ENCODE measurements around the gene PRXL2B.

PRXL2B gene

GRCh38 chr1:2591581-2592261 is 5.1 kb downstream of the PRXL2B start:
- TF ChIP-seq, protein P1, sequence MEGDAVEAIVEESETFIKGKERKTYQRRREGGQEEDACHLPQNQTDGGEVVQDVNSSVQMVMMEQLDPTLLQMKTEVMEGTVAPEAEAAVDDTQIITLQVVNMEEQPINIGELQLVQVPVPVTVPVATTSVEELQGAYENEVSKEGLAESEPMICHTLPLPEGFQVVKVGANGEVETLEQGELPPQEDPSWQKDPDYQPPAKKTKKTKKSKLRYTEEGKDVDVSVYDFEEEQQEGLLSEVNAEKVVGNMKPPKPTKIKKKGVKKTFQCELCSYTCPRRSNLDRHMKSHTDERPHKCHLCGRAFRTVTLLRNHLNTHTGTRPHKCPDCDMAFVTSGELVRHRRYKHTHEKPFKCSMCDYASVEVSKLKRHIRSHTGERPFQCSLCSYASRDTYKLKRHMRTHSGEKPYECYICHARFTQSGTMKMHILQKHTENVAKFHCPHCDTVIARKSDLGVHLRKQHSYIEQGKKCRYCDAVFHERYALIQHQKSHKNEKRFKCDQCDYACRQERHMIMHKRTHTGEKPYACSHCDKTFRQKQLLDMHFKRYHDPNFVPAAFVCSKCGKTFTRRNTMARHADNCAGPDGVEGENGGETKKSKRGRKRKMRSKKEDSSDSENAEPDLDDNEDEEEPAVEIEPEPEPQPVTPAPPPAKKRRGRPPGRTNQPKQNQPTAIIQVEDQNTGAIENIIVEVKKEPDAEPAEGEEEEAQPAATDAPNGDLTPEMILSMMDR (IDR thresholded peaks at IDR 0.05; ENCODE audit: extremely low read depth, missing control alignments): no peak
- DNase-seq (ENCODE audit: low spot score): no peak

GRCh38 chr1:2592672-2593071 is 6.1 kb downstream of the PRXL2B start:
- no peak for DNase-seq (ENCODE audit: low spot score)
- TF ChIP-seq, protein P1 (IDR thresholded peaks at IDR 0.05; ENCODE audit: extremely low read depth, missing control alignments): no peak

DNA sequence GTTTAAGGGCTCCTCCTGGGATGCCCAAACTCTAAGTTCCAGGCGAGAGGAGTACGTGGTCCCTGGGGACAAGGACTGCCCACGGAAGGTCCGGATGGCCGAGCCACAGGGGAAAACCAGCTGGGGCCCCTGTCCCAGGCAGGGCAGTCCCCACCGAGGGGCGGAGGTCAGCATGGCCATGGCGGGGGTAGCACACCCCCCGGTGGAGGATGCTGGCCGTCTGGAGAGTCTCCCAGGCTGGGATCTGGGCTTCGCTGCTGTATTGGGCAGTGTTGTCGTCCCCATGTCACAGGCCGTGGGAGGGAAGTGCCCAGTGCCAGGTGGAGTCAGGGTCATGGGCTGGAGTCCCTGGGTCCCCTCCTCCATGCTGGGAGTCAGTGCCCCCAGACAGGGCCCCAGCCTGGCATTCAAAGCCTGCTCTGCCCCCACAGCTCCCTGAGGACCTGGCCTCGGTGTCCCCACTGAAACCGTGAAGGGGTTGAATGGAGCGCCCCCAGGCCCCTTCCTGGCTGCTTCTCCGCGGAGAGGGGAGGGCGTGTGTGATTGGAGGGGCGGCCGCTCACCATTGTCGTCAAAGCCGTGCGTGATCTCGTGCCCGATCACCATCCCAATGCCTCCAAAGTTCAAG is 6.8 kb downstream of the PRXL2B start:
- no peak for DNase-seq (ENCODE audit: low spot score)
- TF ChIP-seq, protein P1 (IDR thresholded peaks at IDR 0.05; ENCODE audit: extremely low read depth, missing control alignments): no peak

DNA sequence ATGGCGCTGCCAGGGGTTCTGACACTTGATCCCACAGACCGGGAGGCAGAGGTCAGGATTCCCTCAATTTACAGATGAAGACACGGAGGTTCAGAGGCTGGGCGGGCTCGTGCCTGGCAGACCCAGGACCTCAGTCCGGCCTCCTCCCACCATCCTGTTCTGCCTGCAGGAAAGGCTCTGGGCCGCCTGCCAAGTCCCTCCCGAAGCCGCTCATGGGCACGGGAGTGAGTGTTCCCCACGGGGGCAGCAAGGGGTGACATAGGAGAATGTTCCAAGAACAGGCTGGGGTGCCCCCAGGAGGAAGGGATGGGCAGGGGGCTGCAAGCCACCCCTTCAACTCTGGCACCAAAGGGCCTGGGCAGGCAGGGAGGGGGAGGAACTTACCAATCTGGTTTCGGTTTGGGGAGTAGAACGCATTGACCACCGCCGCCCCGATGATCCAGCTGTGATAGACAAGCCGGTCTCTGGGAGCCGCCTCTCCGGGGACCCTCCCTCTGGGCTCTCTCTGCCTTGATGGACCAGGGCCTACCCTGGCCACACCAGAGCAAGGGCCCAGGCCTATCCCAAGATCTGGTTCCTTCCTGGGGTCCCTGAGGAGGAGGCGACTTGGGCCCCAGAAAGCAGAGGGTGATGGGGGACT is 7.5 kb downstream of the PRXL2B start:
- TF ChIP-seq, protein P1 (IDR thresholded peaks at IDR 0.05; ENCODE audit: extremely low read depth, missing control alignments): no peak
- no peak for DNase-seq (ENCODE audit: low spot score)

- DNase-seq (ENCODE audit: low spot score): no peak
These were observed 8.1 kb downstream of the PRXL2B start for GRCh38 chr1:2594641-2595131.

DNA sequence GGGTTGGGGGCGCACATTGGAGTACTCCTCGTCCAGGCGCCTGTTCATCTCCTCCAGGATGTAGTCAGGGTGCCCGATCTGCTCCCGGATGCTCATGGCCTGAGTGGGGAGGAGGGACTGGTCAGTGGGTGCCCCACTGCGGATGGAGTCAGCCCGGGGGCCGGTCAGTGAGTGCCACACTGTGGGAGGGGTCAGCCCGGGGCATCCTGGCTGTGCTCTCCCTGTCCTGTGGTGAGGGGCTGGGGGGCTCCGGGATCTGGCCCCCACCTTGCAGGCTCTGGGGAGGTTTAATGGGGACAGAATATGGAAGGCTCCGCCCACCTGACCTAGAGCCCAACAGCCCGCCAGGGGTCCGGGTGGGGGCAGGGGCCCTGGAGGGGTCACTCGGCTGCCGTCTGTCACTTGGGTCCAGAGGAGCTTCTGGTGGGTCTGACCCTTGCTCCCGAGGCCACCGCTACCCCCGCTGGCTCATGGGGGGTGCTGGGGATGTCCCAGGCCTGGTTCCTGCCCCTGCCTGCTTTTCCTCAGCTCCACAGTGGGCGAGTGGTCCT is 8.8 kb downstream of the PRXL2B start:
- TF ChIP-seq, protein P1 (IDR thresholded peaks at IDR 0.05; ENCODE audit: extremely low read depth, missing control alignments): no peak
- no peak for DNase-seq (ENCODE audit: low spot score)

More at GRCh38 chr1:2594641-2595131, 8.1 kb downstream of the PRXL2B start:
- TF ChIP-seq, protein P1 (IDR thresholded peaks at IDR 0.05; ENCODE audit: extremely low read depth, missing control alignments): no peak
